NB4 (cell line): ENCODE data around the gene MLLT6.

Source experiments
- MYC ChIP-seq: IDR thresholded peaks from 2 replicates; pipeline ENCODE4 v1.6.1; 2011; ENCODE audit warnings: low read depth, low read length
- POLR2A ChIP-seq: IDR thresholded peaks from 2 replicates; pipeline ENCODE4 v1.6.1; 2011; ENCODE audit warnings: mild to moderate bottlenecking; ENCODE audit not compliant: insufficient read length; ENCODE audit errors: extremely low read depth
- TF ChIP-seq, protein P1 (sequence below): IDR thresholded peaks from one replicate; pipeline ENCODE4 v1.5.1; 2012; ENCODE audit warnings: low read depth, low read length
- TF ChIP-seq, protein P2 (sequence below): IDR thresholded peaks from 2 replicates; pipeline ENCODE4 v1.6.1; 2011; ENCODE audit warnings: low read depth, low read length

DNA sequence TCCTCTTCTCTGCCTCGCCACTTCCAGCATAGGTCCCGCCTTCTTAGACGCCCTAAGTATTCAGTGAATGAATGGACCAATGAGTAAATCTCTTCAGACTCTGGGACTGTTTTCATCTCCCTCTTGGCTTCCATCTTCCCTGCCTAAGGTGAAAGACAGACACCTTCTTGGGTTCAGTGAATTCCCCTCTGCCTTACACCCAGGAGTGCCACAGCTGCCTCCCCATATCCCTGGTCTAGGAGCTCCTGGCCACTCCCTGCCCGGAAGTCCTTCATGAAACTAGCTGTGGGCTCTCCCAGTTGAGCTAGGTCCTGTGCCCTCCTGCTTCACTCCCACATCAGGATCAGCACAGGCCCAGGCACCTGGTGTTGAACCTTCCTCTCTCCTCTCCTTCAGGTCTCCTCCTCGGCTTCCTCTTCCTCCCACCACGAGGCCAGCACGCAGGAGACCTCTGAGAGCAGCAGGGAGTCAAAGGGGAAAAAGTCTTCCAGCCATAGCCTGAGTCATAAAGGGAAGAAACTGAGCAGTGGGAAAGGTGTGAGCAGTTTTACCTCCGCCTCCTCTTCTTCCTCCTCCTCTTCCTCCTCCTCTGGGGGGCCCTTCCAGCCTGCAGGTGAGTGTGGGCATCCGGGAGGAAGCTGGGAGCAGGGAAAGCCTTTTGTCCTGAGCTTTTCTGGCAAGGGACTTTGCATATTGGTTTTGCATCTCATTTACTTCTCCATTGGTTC lies 10.3 kb downstream of the MLLT6 start:
- TF ChIP-seq, protein P1, sequence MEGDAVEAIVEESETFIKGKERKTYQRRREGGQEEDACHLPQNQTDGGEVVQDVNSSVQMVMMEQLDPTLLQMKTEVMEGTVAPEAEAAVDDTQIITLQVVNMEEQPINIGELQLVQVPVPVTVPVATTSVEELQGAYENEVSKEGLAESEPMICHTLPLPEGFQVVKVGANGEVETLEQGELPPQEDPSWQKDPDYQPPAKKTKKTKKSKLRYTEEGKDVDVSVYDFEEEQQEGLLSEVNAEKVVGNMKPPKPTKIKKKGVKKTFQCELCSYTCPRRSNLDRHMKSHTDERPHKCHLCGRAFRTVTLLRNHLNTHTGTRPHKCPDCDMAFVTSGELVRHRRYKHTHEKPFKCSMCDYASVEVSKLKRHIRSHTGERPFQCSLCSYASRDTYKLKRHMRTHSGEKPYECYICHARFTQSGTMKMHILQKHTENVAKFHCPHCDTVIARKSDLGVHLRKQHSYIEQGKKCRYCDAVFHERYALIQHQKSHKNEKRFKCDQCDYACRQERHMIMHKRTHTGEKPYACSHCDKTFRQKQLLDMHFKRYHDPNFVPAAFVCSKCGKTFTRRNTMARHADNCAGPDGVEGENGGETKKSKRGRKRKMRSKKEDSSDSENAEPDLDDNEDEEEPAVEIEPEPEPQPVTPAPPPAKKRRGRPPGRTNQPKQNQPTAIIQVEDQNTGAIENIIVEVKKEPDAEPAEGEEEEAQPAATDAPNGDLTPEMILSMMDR: no peak
- TF ChIP-seq, protein P2, sequence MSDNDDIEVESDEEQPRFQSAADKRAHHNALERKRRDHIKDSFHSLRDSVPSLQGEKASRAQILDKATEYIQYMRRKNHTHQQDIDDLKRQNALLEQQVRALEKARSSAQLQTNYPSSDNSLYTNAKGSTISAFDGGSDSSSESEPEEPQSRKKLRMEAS: no peak
- TF ChIP-seq POLR2A: no peak
- TF ChIP-seq MYC: no peak
